Measurements from ENCODE around the gene ARHGDIG.

- TF ChIP-seq POLR2AphosphoS5 (IDR thresholded peaks at IDR 0.05; ENCODE audit: low read depth, low read length) (no peak), TAF1 (IDR thresholded peaks at IDR 0.05; ENCODE audit: low read depth, low read length) (no peak), POLR2A (IDR thresholded peaks at IDR 0.05; ENCODE audit: low read depth, low read length) (no peak), POU2F2 (IDR thresholded peaks at IDR 0.05; ENCODE audit: low read depth, low read length) (no peak)
Measured at GRCh38 chr16:318628-319027, 38.2 kb downstream of the ARHGDIG start.
